Natural killer cell (primary cell): ENCODE measurements around the gene HIVEP3. TPM values are rescaled to one million over a fixed set of nuclear protein-coding genes. Genes with fewer than 3 reads are reported as not detected.
A peak's percentile ranks its signal among the peaks of the same experiment; 100 is the strongest.

Experiments
- ATAC-seq, 3 donors: fragments of 150-1000 bp in 2 of 3; fragments of 200-7000 bp in 1 of 3; cut with Tn5 transposase; 1 replicate in 1 of 3; 2 replicates in 2 of 3; pipeline ENCODE4 v1.10.0; 2021; ENCODE audit warnings: mild to moderate bottlenecking in 2 of 3, moderate library complexity in 2 of 3
- DNase-seq, 2 donors: peaks; one replicate each; pipeline versions ENCODE4 v3.0.0 to v3.0.0-alpha.2; 2013 to 2021; ENCODE audit warnings: mixed read lengths in 1 of 2
- H3K27ac ChIP-seq: one replicate; pipeline ENCODE4 v1.5.1; 2013; ENCODE audit warnings: mild to moderate bottlenecking, low read length
- H3K27me3 ChIP-seq: one replicate; pipeline ENCODE4 v1.6.1; 2013; ENCODE audit warnings: low read length; ENCODE audit not compliant: control insufficient read depth, insufficient read depth
- H3K36me3 ChIP-seq: one replicate; pipeline ENCODE4 v1.6.1; 2013; ENCODE audit warnings: low read length; ENCODE audit not compliant: control insufficient read depth, insufficient read depth
- H3K4me1 ChIP-seq: one replicate; pipeline ENCODE4 v1.6.1; 2013; ENCODE audit warnings: low read length; ENCODE audit not compliant: control insufficient read depth, insufficient read depth
- H3K4me3 ChIP-seq: one replicate; pipeline ENCODE4 v1.5.1; 2013; ENCODE audit warnings: low read length
- H3K9me3 ChIP-seq: one replicate; pipeline ENCODE4 v1.6.1; 2013; ENCODE audit warnings: low read length; ENCODE audit not compliant: control insufficient read depth, insufficient read depth
- H3K27ac Mint-ChIP-seq, 2 donors: one replicate each; pipeline ENCODE4 v1.8.0; 2022; ENCODE audit warnings: mild to moderate bottlenecking in 2 of 2, mixed read lengths in 2 of 2, moderate library complexity in 1 of 2
- H3K27me3 Mint-ChIP-seq, 2 donors: one replicate each; pipeline ENCODE4 v1.8.0; 2022; ENCODE audit warnings: low read depth in 2 of 2, mixed read lengths in 2 of 2
- H3K36me3 Mint-ChIP-seq: one replicate; pipeline ENCODE4 v1.8.0; 2022; ENCODE audit warnings: mixed read lengths
- H3K4me1 Mint-ChIP-seq, 2 donors: one replicate each; pipeline ENCODE4 v1.8.0; 2022; ENCODE audit warnings: mixed read lengths in 2 of 2
- H3K4me3 Mint-ChIP-seq: one replicate; pipeline ENCODE4 v1.8.0; 2022; ENCODE audit warnings: mild to moderate bottlenecking, moderate library complexity, mixed read lengths
- H3K9me3 Mint-ChIP-seq, 2 donors: one replicate each; pipeline ENCODE4 v1.8.0; 2022; ENCODE audit warnings: mixed read lengths in 2 of 2
- CTCF ChIP-seq: fragments of 200-600 bp; IDR thresholded peaks from one replicate; pipeline ENCODE4 v1.8.0; 2022; ENCODE audit warnings: antibody characterized with exemption
- WGBS: methylation state at CpG from one replicate; pipeline ENCODE4 v1.1.7; 2013; ENCODE audit warnings: missing lambda C conversion rate; ENCODE audit not compliant: insufficient coverage; 5-methylcytosine and 5-hydroxymethylcytosine counted together
- intact Hi-C: fragments of 100-400 bp; cut with micrococcal nuclease; formaldehyde crosslinking; loops from one replicate; pipeline ENCODE4 v1.14.2; 2022
- total RNA-seq, 4 donors: library from RNA; stranded (reverse); fragments of 120-200 nt in 1 of 4; gene quantifications; one replicate each; pipeline versions ENCODE4 v1.2.3 to v1.2.4, GENCODE V29; 2013 to 2022

The HIVEP3 gene
- total RNA-seq, 3 donors from 2014 or later (not counting 1 experiment from before 2014, with no cell fraction given), result 26.2 to 35.2 (median 29.8) TPM

GRCh38 chr1:41905093-41905675 is 13.5 kb downstream of the HIVEP3 start:
- 100% methylated on average over 1 of the region's 1 CpG for WGBS
- peak overlapping the region; percentile 45 to 60 for H3K27ac Mint-ChIP-seq
- DNase-seq (no peak), ATAC-seq (no peak)
- Histone ChIP-seq H3K4me3 (no peak overlapping the region), H3K27ac (no peak overlapping the region), H3K36me3 (no peaks in the 10 kb centered on the region), H3K4me1 (peaks cover 35% of the 10 kb centered on the region), H3K27me3 (no peaks in the 10 kb centered on the region), H3K9me3 (no peaks in the 10 kb centered on the region)
- intact Hi-C loops, result no loop called here
- no peak for TF ChIP-seq CTCF
- no peaks in the 10 kb centered on the region for H3K27me3 Mint-ChIP-seq
- peaks cover 68 to 74% of the 10 kb centered on the region in 2 donors for H3K4me1 Mint-ChIP-seq
- H3K36me3 Mint-ChIP-seq, result peaks cover 13% of the 10 kb centered on the region
- H3K9me3 Mint-ChIP-seq, result no peaks in the 10 kb centered on the region
- H3K4me3 Mint-ChIP-seq, result peak overlapping the region; percentile 4

- Histone ChIP-seq H3K9me3 (no peaks in the 10 kb centered on the region), H3K4me3 (no peak overlapping the region), H3K4me1 (peaks cover 56% of the 10 kb centered on the region), H3K27ac (peak overlapping the region; percentile 69), H3K36me3 (no peaks in the 10 kb centered on the region), H3K27me3 (no peaks in the 10 kb centered on the region)
- no peak for TF ChIP-seq CTCF
- ATAC-seq (peak in 1 of 3 donors; percentile 44), DNase-seq (peak in 1 of 2 donors; percentile 27)
- Mint-ChIP-seq H3K27me3 (no peaks in the 10 kb centered on the region), H3K4me3 (peak overlapping the region; percentile 62), H3K4me1 (peaks cover 78 to 81% of the 10 kb centered on the region in 2 donors), H3K27ac (peak overlapping the region; percentile 90 to 93), H3K9me3 (no peaks in the 10 kb centered on the region), H3K36me3 (no peaks in the 10 kb centered on the region)
- 69% methylated on average over 9 of the region's 9 CpGs for WGBS
- intact Hi-C loops, result no loop called here
Measured at GRCh38 chr1:41902664-41903063, 16.1 kb downstream of the HIVEP3 start.

DNA sequence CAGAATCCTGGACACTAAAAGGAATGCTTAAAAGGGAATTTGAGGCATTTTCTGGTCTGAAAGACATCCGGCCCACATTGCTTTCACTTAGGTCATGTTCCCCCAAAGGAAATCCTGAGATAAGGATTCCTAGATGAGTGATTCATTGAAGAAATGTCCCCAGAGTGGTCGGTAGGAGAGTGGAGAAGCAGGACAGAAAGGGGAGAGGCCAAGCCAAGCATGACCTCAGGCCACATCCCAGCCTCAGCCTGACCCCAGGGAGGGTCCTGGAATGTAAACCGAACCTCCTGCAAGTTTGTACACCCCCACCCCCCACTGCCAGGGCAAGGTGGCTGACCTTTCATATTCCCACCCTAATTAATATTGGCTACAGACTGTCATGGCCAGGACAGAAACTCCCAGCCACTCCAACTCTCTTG is 16.6 kb downstream of the HIVEP3 start:
- H3K27me3 Mint-ChIP-seq, result no peaks in the 10 kb centered on the region
- H3K27me3 ChIP-seq, result no peaks in the 10 kb centered on the region
- no peaks in the 10 kb centered on the region for H3K36me3 ChIP-seq
- peak overlapping the region; percentile 62 for H3K4me3 Mint-ChIP-seq
- no peaks in the 10 kb centered on the region for H3K36me3 Mint-ChIP-seq
- H3K27ac Mint-ChIP-seq, result peak overlapping the region; percentile 90 to 93
- intact Hi-C loops, result no loop called here
- ATAC-seq (no peak), DNase-seq (no peak)
- H3K9me3 Mint-ChIP-seq, result no peaks in the 10 kb centered on the region
- H3K4me3 ChIP-seq, result no peak overlapping the region
- TF ChIP-seq CTCF, result no peak
- H3K9me3 ChIP-seq, result no peaks in the 10 kb centered on the region
- H3K4me1 Mint-ChIP-seq, result peaks cover 78 to 81% of the 10 kb centered on the region in 2 donors
- H3K27ac ChIP-seq, result peak overlapping the region; percentile 69
- 54% methylated on average over 3 of the region's 3 CpGs for WGBS
- peaks cover 61% of the 10 kb centered on the region for H3K4me1 ChIP-seq

DNA sequence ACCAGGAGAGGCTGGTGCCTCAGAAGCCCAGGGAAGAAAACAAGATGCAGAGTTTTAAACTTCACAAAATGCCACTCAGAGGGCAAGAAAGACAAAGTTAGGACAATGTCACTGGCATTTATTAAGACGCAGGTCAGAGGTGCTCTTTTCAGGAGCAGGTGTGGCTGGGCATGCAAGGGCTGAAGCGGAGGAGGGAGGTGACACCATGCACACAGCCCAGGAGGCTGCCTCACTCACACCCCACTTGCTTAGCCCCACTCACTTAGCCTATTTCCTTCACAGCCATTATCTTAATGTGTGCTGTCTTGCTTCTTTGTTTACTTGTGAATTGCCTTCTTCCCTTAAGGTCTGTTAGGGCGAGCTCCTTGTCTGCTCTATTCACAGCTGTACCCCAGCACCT is 17.2 kb downstream of the HIVEP3 start:
- peak overlapping the region; percentile 90 to 93 for H3K27ac Mint-ChIP-seq
- H3K4me3 Mint-ChIP-seq, result peak overlapping the region; percentile 62
- no peak overlapping the region for H3K4me3 ChIP-seq
- no peak for TF ChIP-seq CTCF
- ATAC-seq (peak; percentile 41 to 61 (median 52)), DNase-seq (no peak)
- H3K27me3 ChIP-seq, result no peaks in the 10 kb centered on the region
- no peaks in the 10 kb centered on the region for H3K9me3 ChIP-seq
- no peaks in the 10 kb centered on the region for H3K36me3 Mint-ChIP-seq
- intact Hi-C loops, result no loop called here
- no peaks in the 10 kb centered on the region for H3K9me3 Mint-ChIP-seq
- H3K27ac ChIP-seq, result peak overlapping the region; percentile 69
- peaks cover 67% of the 10 kb centered on the region for H3K4me1 ChIP-seq
- H3K27me3 Mint-ChIP-seq, result no peaks in the 10 kb centered on the region
- H3K36me3 ChIP-seq, result no peaks in the 10 kb centered on the region
- peaks cover 78 to 82% of the 10 kb centered on the region in 2 donors for H3K4me1 Mint-ChIP-seq
- 57% methylated on average over 3 of the region's 3 CpGs for WGBS
